ENCODE results near the gene FGFBP3. TPM values are rescaled to one million over a fixed set of nuclear protein-coding genes. Genes with fewer than 3 reads are reported as not detected.

Gene FGFBP3
- total and polyA plus RNA-seq, 2 experiments from 2014 or later, result 65.7 to 73.9 TPM

GRCh38 chr10:91919651-91920050 lies 10.4 kb upstream of the FGFBP3 start:
- Histone ChIP-seq H3K27ac (ENCODE audit: low read depth) (no peak overlapping the region), H2AFZ (no peak overlapping the region), H3F3A (replicated peaks; ENCODE audit: low read depth) (0 out of 2 replicates have a peak, but pooled peaks cover 5% of the 10 kb centered on the region), H3K79me2 (replicated peaks; ENCODE audit: insufficient read depth) (peaks cover 7% of the 10 kb centered on the region), H3K4me1 (ENCODE audit: insufficient read depth) (peaks cover 2% of the 10 kb centered on the region; the same call in 1 of the 2 replicates), H3K27me3 (ENCODE audit: insufficient read depth) (no peaks in the 10 kb centered on the region), H4K20me1 (replicated peaks; ENCODE audit: insufficient read depth) (peaks cover 2% of the 10 kb centered on the region; the same call in 1 of the 2 replicates), H3K9me2 (ENCODE audit: insufficient read depth) (no peaks in the 10 kb centered on the region), H3K4me2 (no peak overlapping the region), H3K36me3 (ENCODE audit: insufficient read depth) (no peaks in the 10 kb centered on the region), H3K4me3 (no peak overlapping the region)
- no peak for ATAC-seq
- no peak overlapping the region for H3K4me3 Mint-ChIP-seq
- H3K36me3 Mint-ChIP-seq (ENCODE audit: low read depth), result peaks cover 3% of the 10 kb centered on the region; the same call in 2 of the 3 replicates
- TF ChIP-seq JUNB (IDR thresholded peaks at IDR 0.05; ENCODE audit: unreplicated experiment), result no peak
- no peak for TF ChIP-seq ZNF114 (CRISPR knock-in tag; IDR thresholded peaks at IDR 0.05)
- no peak for TF ChIP-seq CREB1 (CRISPR knock-in tag; IDR thresholded peaks at IDR 0.05; ENCODE audit: low read depth)
- no peak for TF ChIP-seq ETS1 (IDR thresholded peaks at IDR 0.05)
- no peak for TF ChIP-seq EZH2phosphoT487 (IDR thresholded peaks at IDR 0.05; ENCODE audit: unreplicated experiment)
- TF ChIP-seq STAT1 (IDR thresholded peaks at IDR 0.05; ENCODE audit: unreplicated experiment), result no peak
- TF ChIP-seq POLR2AphosphoS5 (IDR thresholded peaks at IDR 0.05; ENCODE audit: low read depth), result no peak
- TF ChIP-seq CTCF (conservative IDR thresholded peaks at IDR 0.05; ENCODE audit: low read depth in 2 of 2), result no peak
- TF ChIP-seq ZNF331 (CRISPR knock-in tag; IDR thresholded peaks at IDR 0.05; ENCODE audit: low read depth), result no peak
- no peak for TF ChIP-seq ZNF462 (CRISPR knock-in tag; IDR thresholded peaks at IDR 0.05)
- TF ChIP-seq, protein P1, sequence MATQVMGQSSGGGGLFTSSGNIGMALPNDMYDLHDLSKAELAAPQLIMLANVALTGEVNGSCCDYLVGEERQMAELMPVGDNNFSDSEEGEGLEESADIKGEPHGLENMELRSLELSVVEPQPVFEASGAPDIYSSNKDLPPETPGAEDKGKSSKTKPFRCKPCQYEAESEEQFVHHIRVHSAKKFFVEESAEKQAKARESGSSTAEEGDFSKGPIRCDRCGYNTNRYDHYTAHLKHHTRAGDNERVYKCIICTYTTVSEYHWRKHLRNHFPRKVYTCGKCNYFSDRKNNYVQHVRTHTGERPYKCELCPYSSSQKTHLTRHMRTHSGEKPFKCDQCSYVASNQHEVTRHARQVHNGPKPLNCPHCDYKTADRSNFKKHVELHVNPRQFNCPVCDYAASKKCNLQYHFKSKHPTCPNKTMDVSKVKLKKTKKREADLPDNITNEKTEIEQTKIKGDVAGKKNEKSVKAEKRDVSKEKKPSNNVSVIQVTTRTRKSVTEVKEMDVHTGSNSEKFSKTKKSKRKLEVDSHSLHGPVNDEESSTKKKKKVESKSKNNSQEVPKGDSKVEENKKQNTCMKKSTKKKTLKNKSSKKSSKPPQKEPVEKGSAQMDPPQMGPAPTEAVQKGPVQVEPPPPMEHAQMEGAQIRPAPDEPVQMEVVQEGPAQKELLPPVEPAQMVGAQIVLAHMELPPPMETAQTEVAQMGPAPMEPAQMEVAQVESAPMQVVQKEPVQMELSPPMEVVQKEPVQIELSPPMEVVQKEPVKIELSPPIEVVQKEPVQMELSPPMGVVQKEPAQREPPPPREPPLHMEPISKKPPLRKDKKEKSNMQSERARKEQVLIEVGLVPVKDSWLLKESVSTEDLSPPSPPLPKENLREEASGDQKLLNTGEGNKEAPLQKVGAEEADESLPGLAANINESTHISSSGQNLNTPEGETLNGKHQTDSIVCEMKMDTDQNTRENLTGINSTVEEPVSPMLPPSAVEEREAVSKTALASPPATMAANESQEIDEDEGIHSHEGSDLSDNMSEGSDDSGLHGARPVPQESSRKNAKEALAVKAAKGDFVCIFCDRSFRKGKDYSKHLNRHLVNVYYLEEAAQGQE (IDR thresholded peaks at IDR 0.05; ENCODE audit: unreplicated experiment), result no peak
- TF ChIP-seq NANOG (IDR thresholded peaks at IDR 0.05; ENCODE audit: borderline replicate concordance), result no peak
- DNase-seq (ENCODE audit: low spot score), result no peak
- peaks cover 8% of the 10 kb centered on the region for H3K27me3 Mint-ChIP-seq (ENCODE audit: insufficient read depth, low read depth, poor library complexity)
- no peak overlapping the region for H3K27ac Mint-ChIP-seq
- H3K4me1 Mint-ChIP-seq, result peaks cover 10% of the 10 kb centered on the region
- H3K9me3 Mint-ChIP-seq, result peaks cover 9% of the 10 kb centered on the region; the same call in 2 of the 3 replicates

Data from GM23338 (cell line).